Glutamatergic neuron (in vitro differentiated cells): ENCODE measurements around the gene OGFOD2. TPM values are rescaled to one million over a fixed set of nuclear protein-coding genes. Genes with fewer than 3 reads are reported as not detected.

Experiments used
- DNase-seq: peaks from one replicate; pipeline ENCODE4 v3.0.0; 2022
- H3K27ac Mint-ChIP-seq: one replicate; pipeline ENCODE4 v1.8.0; 2020; ENCODE audit warnings: mild to moderate bottlenecking, mixed read lengths, inconsistent platforms; ENCODE audit not compliant: unreplicated experiment
- H3K27me3 Mint-ChIP-seq: one replicate; pipeline ENCODE4 v1.8.0; 2020; ENCODE audit warnings: mild to moderate bottlenecking, moderate library complexity, mixed read lengths, inconsistent platforms; ENCODE audit not compliant: unreplicated experiment
- H3K36me3 Mint-ChIP-seq: one replicate; pipeline ENCODE4 v1.8.0; 2020; ENCODE audit warnings: mild to moderate bottlenecking, mixed read lengths, inconsistent platforms; ENCODE audit not compliant: unreplicated experiment
- H3K4me1 Mint-ChIP-seq: one replicate; pipeline ENCODE4 v1.8.0; 2020; ENCODE audit warnings: mild to moderate bottlenecking, low read depth, mixed read lengths, inconsistent platforms; ENCODE audit not compliant: unreplicated experiment
- H3K4me3 Mint-ChIP-seq: one replicate; pipeline ENCODE4 v1.8.0; 2020; ENCODE audit warnings: mild to moderate bottlenecking, mixed read lengths, inconsistent platforms; ENCODE audit not compliant: unreplicated experiment
- H3K9me3 Mint-ChIP-seq: one replicate; pipeline ENCODE4 v1.8.0; 2020; ENCODE audit warnings: mild to moderate bottlenecking, moderate library complexity, mixed read lengths, inconsistent platforms; ENCODE audit not compliant: unreplicated experiment
- total RNA-seq: library from RNA; stranded (reverse); fragmentation: NEBNext Ultra II Directional; extraction: Animal tissue kit (Norgen Biotek cat#: 25700); gene quantifications from one replicate; pipeline ENCODE4 v1.2.1, GENCODE V29; 2021; ENCODE audit not compliant: unreplicated experiment
- TF ChIP-seq, protein P1 (sequence below): fragments of 200-600 bp; sonication (generic); IDR thresholded peaks from one replicate; pipeline ENCODE4 v1.5.0; 2021; ENCODE audit not compliant: partially characterized antibody, unreplicated experiment

The OGFOD2 gene
- total RNA-seq, 1 donor from 2014 or later: 15.3 TPM

DNA sequence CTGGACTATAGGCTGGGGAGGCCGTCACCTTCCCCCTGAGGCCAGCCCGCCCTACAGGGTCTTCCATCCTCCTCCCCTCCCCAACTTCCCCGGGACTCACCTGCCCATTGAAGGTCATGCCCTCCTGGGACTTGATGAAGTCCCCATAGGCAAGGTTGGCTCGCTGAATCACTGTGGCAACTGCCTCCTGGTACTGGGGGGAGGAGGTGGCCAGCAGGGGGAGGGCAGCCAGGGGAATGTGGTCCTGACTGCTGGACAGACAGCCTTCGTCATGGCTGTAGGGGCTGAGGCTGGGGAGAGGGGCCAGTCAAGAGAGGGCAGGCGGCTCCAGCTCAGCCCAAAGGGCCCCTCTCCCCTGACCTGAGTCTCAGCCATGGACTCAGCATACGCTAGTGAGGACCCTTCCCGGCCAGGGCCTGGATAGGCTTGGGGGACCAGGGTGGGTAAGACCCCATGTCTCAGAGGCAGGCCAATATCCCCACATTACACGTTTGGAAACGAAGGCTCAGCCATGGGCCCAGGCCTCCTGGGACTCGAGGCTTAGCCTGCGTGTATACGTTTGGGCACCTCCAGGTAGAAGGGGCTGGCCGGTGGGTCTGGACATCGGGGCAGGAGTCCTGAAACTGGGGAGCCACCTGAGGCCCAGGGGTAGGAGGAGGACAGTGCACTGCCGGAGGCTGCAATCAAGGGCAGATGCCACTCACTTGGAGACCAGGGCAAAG, 21.7 kb downstream of the OGFOD2 start:
- TF ChIP-seq, protein P1, sequence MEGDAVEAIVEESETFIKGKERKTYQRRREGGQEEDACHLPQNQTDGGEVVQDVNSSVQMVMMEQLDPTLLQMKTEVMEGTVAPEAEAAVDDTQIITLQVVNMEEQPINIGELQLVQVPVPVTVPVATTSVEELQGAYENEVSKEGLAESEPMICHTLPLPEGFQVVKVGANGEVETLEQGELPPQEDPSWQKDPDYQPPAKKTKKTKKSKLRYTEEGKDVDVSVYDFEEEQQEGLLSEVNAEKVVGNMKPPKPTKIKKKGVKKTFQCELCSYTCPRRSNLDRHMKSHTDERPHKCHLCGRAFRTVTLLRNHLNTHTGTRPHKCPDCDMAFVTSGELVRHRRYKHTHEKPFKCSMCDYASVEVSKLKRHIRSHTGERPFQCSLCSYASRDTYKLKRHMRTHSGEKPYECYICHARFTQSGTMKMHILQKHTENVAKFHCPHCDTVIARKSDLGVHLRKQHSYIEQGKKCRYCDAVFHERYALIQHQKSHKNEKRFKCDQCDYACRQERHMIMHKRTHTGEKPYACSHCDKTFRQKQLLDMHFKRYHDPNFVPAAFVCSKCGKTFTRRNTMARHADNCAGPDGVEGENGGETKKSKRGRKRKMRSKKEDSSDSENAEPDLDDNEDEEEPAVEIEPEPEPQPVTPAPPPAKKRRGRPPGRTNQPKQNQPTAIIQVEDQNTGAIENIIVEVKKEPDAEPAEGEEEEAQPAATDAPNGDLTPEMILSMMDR: no peak
- H3K36me3 Mint-ChIP-seq: no peaks in the 10 kb centered on the region
- H3K9me3 Mint-ChIP-seq: no peaks in the 10 kb centered on the region
- DNase-seq: no peak
- H3K27ac Mint-ChIP-seq: no peak overlapping the region
- no peak overlapping the region for H3K4me3 Mint-ChIP-seq
- H3K4me1 Mint-ChIP-seq: peaks cover 3% of the 10 kb centered on the region
- H3K27me3 Mint-ChIP-seq: peaks cover 5% of the 10 kb centered on the region

DNA sequence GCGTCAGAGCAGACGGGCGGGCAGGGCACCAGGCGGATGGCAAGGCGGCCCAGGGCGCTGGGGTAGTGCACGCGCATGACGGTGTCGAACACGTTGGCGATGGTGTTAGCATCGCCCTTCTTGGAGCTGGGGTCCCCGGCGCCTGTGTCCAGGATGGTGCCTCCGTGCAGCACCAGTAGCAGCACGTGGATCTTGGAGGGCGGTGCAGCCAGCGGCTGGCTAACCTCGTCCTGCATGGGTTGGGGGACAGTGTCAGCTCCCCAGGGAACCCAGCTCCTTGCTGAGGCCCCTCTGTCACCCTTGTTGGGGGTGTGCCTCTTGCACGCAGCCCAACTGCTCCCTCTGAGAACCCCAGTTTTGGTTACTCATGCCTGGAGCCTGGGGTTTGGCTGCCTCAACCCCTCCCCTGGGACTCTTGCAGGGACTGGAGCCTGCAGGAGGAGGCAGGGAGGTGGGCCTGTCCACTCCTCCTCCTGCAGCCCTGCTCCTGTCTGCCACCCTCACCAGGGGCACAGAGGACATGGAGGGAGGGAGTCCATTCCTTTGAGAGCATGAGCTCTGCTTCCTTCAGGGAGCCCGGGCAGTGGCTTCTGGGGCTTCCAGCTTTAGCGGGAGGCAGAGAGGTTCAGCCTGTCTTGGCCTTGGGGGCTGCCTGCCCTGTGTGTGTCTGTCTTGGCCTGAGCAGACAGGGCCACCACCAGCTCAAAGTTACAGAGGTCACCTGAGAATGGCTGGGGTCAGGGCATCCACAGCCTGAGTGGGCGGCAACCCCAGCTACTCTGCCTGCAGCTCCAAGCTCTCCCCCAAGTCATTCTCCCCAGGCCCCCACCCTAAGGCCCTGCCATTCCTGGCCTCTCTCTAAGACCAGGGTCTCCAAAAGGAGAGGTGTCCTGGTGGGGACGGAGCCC, 22.6 kb downstream of the OGFOD2 start:
- TF ChIP-seq, protein P1: no peak
- Mint-ChIP-seq H3K4me3 (no peak overlapping the region), H3K27me3 (peaks cover 4% of the 10 kb centered on the region), H3K4me1 (peaks cover 3% of the 10 kb centered on the region), H3K27ac (no peak overlapping the region), H3K9me3 (no peaks in the 10 kb centered on the region), H3K36me3 (no peaks in the 10 kb centered on the region)
- DNase-seq: no peak

DNA sequence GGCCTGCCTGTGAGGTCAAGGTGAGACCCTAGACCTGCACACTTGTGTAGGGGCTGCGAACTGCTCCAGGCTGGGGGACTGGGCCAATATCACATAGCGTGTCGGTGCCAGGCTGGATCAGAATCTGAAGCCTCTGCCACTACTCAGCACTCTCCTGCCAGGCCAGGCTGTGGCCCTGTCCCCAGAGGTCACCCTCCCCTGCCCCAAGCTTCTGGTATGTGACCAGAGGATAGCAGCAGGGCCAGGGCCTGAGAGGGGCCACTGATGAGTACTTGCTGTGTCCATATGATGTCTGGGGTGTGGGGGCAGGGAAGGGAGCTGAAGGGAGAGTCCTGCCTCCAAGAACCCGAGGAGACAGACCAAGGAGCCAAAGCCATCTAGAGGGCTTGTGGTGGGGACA, 23.3 kb downstream of the OGFOD2 start:
- no peaks in the 10 kb centered on the region for H3K36me3 Mint-ChIP-seq
- DNase-seq: no peak
- H3K4me3 Mint-ChIP-seq: no peak overlapping the region
- no peaks in the 10 kb centered on the region for H3K9me3 Mint-ChIP-seq
- peaks cover 3% of the 10 kb centered on the region for H3K4me1 Mint-ChIP-seq
- H3K27ac Mint-ChIP-seq: no peak overlapping the region
- peaks cover 3% of the 10 kb centered on the region for H3K27me3 Mint-ChIP-seq
- TF ChIP-seq, protein P1: no peak

DNA sequence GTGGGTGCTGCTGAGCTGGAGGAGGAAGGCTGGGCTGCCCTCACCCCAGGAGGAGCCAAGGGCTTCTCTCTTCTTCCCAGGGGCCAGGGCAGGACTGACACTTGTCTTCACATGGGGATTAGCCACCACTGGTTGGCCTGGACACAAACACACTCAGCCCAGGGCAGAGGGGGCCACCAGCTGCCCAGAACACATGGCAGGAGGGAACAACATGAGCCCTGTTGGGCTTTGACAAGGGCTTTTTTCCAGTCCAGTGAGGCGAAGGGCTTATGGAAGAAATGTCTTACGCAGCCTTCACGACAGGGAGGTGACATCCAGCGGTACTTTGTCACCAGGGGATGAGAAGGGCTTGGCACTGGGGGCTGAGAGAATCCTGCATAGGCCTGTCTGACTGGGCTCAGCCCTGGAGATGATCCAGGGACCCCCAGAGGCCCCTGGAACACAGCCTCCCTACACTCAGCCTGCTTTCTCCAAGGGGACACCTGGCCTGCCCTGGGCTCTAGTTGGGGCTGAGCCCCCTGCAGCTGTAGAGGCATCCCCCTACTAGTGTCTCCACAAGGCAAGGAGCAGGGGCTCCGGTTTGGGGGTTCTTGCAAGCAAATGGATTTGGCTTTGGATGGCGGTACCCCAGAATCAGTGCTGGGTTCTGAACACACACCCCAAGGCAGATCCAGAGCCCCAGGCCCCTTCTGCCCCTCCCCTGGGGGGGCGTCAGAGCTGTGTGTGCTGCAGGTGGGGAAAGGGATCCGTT, 24.3 kb downstream of the OGFOD2 start:
- Mint-ChIP-seq H3K27ac (no peak overlapping the region), H3K4me1 (peaks cover 3% of the 10 kb centered on the region), H3K9me3 (no peaks in the 10 kb centered on the region), H3K27me3 (peaks cover 3% of the 10 kb centered on the region), H3K36me3 (no peaks in the 10 kb centered on the region), H3K4me3 (no peak overlapping the region)
- TF ChIP-seq, protein P1: no peak
- no peak for DNase-seq
